ENCODE measurements around the gene SCN10A.

- TF ChIP-seq, protein P1, sequence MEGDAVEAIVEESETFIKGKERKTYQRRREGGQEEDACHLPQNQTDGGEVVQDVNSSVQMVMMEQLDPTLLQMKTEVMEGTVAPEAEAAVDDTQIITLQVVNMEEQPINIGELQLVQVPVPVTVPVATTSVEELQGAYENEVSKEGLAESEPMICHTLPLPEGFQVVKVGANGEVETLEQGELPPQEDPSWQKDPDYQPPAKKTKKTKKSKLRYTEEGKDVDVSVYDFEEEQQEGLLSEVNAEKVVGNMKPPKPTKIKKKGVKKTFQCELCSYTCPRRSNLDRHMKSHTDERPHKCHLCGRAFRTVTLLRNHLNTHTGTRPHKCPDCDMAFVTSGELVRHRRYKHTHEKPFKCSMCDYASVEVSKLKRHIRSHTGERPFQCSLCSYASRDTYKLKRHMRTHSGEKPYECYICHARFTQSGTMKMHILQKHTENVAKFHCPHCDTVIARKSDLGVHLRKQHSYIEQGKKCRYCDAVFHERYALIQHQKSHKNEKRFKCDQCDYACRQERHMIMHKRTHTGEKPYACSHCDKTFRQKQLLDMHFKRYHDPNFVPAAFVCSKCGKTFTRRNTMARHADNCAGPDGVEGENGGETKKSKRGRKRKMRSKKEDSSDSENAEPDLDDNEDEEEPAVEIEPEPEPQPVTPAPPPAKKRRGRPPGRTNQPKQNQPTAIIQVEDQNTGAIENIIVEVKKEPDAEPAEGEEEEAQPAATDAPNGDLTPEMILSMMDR (IDR thresholded peaks at IDR 0.05) = no peak
- TF ChIP-seq POLR2A (IDR thresholded peaks at IDR 0.05) = no peak
These were observed 85.7 kb downstream of the SCN10A start for GRCh38 chr3:38730281-38730680.
